Stomach smooth muscle (tissue), 2 donors: Measurements from ENCODE around the gene DPP3.

Experiments used
- H3K27ac ChIP-seq: one replicate; pipeline ENCODE4 v1.7.0; 2013; ENCODE audit warnings: mild to moderate bottlenecking, low read length, inconsistent platforms
- H3K27me3 ChIP-seq, 2 donors: one replicate each; pipeline ENCODE4 v1.7.0; 2013; ENCODE audit warnings: low read length in 2 of 2; ENCODE audit not compliant: insufficient read depth in 2 of 2, control insufficient read depth in 1 of 2
- H3K36me3 ChIP-seq, 2 donors: one replicate each; pipeline ENCODE4 v1.7.0; 2013; ENCODE audit warnings: low read length in 2 of 2; ENCODE audit not compliant: control insufficient read depth in 2 of 2, insufficient read depth in 2 of 2
- H3K4me1 ChIP-seq: one replicate; pipeline ENCODE4 v1.7.0; 2013; ENCODE audit warnings: low read length; ENCODE audit not compliant: control insufficient read depth, insufficient read depth
- H3K4me3 ChIP-seq, 2 donors: one replicate each; pipeline ENCODE4 v1.7.0; 2013; ENCODE audit warnings: low read length in 2 of 2
- H3K9ac ChIP-seq, 2 donors: one replicate each; pipeline ENCODE4 v1.7.0; 2013; ENCODE audit warnings: low read length in 2 of 2, mild to moderate bottlenecking in 1 of 2
- H3K9me3 ChIP-seq, 2 donors: one replicate each; pipeline ENCODE4 v1.7.0; 2013; ENCODE audit warnings: low read length in 2 of 2; ENCODE audit not compliant: control insufficient read depth in 2 of 2
- donor health status: healthy.
- donor health status: Pancreatic carcinoma.

The DPP3 gene

DNA sequence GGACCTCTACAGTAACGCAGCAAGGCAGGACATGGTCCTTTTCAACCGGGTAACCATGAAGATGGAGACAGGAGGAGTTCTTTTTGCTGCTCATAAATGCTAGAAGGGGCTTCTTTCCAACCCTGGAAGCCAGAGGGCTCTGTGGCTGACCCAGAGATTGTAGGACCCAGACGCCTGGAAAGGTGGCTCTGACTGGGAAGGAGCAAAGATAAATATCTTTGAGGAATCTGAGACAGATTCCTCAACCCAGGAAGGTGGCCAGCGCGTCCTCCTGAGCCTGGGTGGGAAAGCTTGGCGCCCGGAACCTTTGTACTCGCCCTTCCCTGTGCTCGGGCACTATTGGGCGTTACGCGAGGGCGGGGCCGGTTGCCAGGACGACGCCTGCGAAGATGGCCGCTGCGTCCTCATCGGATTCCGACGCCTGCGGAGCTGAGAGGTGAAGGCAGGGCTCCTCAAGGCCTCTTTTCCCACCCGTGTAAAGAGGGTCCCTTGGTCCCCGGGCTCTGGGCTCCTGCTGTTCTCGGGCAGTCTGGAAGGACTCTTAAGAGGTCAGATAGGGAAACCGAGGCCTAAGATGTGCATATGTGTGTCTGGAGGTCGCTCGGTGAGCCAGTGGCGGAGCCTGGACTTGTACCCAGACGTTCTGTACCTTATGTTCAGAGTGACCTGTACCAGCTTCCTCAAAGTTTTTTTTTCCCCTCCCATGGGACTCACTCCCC is 30.2 kb downstream of the DPP3 start, which contains the start of gene BBS1:
TSS of gene BBS1 (plus strand) at position 365 of the 719 bp plus-strand sequence. CDS start at position 390, 25 bp downstream.
- Histone ChIP-seq H3K9ac (peak within 1 kb of the TSS; percentile 85 to 90), H3K27me3 (no peaks in the 10 kb centered on the region), H3K9me3 (no peaks in the 10 kb centered on the region), H3K36me3 (peaks cover 7 to 17% of the 10 kb centered on the region in 2 donors), H3K27ac (peak within 1 kb of the TSS; percentile 60), H3K4me3 (peak within 1 kb of the TSS; percentile 94 to 100), H3K4me1 (peaks cover 15% of the 10 kb centered on the region)

DNA sequence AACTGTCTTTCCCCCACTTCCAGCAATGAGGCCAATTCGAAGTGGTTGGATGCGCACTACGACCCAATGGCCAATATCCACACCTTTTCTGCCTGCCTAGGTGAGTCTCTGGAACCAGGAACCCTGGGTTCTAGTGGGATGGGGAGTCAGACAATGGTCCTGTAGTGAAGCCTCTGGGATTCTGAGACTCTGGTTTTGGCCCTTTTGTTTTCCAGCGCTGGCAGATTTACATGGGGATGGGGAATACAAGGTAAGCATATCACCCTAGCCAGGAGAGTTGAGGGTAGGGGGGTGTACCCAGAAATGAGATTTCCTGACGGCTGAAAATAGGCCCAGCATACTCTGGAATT is 30.7 kb downstream of the DPP3 start:
- peaks cover 8 to 20% of the 10 kb centered on the region in 2 donors for H3K36me3 ChIP-seq
- no peaks in the 10 kb centered on the region for H3K27me3 ChIP-seq
- H3K9me3 ChIP-seq = no peaks in the 10 kb centered on the region
- peak overlapping the region; percentile 85 to 90 for H3K9ac ChIP-seq
- H3K4me1 ChIP-seq = peaks cover 15% of the 10 kb centered on the region
- H3K4me3 ChIP-seq = peak overlapping the region; percentile 94 to 100
- peak overlapping the region; percentile 60 for H3K27ac ChIP-seq

DNA sequence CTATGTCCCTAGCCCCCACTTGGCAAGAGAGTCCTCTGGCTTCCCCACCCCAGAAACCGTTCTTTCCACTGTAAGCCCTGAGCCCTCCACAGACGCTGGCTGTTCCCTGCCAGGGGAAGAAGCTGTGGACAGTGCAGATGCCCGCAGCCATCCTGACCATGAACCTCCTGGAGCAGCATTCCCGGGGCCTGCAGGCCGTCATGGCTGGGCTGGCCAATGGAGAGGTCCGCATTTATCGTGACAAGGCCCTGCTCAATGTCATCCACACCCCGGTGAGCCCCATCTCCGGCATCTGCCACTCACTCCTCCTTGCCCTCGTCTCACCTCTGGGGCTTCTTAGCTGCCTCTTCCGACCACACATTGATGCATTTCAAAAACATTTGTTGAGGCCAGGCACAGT is 43.4 kb downstream of the DPP3 start:
- H3K27ac ChIP-seq = no peak overlapping the region
- peaks cover 19 to 33% of the 10 kb centered on the region in 2 donors for H3K36me3 ChIP-seq

DNA sequence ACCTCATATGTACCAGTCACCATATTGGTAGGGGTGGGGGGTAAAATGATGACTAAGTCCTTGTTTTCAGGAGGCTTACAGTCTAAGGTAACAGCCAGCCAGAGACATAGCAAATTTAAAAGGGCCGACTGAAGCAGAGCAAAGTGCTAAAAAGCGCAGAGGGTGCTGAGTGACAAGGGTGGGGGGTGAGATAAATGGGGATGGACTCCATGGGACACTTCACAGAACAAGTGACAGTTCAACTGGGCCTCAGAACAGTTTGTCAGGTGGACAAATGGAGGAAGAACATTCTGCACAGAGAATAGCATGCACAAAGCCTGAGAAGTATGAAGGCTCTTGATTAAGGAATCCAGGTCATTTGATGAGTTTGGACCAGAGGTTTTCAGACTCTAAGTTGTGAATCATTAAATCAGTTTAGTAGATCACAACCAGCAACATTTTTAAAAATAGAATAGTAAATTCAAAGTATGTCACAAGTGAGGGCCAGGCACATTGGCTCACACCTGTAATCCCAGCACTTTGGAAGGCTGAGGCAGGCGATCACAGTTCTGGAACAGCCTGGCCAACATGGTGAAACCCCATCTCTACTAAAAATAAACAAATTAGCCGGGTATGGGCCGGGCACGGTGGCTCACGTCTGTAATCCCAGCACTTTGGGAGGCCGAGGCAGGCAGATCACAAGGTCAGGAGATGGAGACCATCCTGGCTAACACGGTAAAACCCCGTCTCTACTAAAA is 44.2 kb downstream of the DPP3 start:
- no peaks in the 10 kb centered on the region for H3K27me3 ChIP-seq
- H3K27ac ChIP-seq = no peak overlapping the region
- H3K9ac ChIP-seq = no peak overlapping the region
- no peak overlapping the region for H3K4me3 ChIP-seq
- H3K9me3 ChIP-seq = no peaks in the 10 kb centered on the region
- H3K4me1 ChIP-seq = no peaks in the 10 kb centered on the region
- peaks cover 14 to 34% of the 10 kb centered on the region in 2 donors for H3K36me3 ChIP-seq

More for the DNA sequence above, 43.4 kb downstream of the DPP3 start:
- Histone ChIP-seq H3K4me1 (no peaks in the 10 kb centered on the region), H3K4me3 (no peak overlapping the region), H3K9ac (no peak overlapping the region), H3K9me3 (no peaks in the 10 kb centered on the region), H3K27me3 (no peaks in the 10 kb centered on the region)

DNA sequence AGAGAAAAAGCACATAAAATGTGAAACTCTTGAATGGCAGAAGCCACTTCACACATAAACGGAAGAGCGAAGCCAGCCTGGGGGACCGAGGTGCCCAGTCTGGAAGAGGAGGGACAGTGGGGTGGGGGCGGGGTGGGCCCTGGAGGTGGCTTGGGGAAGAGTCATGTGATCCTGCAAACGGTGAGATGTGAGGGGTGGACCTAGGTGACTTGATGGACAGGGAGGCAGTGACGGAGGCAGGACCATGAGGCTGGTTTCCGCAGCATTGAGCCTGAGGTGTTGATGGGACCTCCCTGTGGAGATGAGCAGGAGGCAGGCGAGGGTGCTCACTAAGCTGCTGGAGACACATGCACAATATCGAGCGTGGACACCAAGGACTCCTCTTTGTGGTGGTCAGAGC is 48.8 kb downstream of the DPP3 start:
- Histone ChIP-seq H3K9ac (no peak overlapping the region), H3K27me3 (no peaks in the 10 kb centered on the region), H3K36me3 (peaks cover 12 to 31% of the 10 kb centered on the region in 2 donors), H3K27ac (no peak overlapping the region), H3K9me3 (no peaks in the 10 kb centered on the region), H3K4me3 (no peak overlapping the region), H3K4me1 (no peaks in the 10 kb centered on the region)

DNA sequence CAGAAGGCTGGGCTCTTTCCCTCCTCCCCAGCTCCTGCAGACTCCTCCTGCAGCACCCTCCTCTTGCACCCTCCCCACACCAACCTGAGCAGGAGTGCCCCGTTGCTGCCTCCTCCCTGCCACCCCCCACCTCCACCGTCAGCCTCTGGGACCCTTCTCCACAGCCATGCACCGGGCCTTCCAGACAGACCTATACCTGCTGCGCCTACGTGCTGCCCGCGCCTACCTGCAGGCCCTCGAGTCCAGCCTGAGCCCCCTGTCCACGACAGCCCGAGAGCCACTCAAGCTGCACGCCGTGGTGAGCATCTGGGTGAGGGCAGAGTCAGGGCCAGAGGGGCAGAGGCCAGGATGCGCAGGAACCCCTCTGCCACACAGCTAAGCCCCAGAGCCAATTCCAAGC is 49.4 kb downstream of the DPP3 start:
- no peaks in the 10 kb centered on the region for H3K9me3 ChIP-seq
- no peak overlapping the region for H3K27ac ChIP-seq
- no peaks in the 10 kb centered on the region for H3K27me3 ChIP-seq
- no peak overlapping the region for H3K4me3 ChIP-seq
- no peak overlapping the region for H3K9ac ChIP-seq
- peaks cover 12 to 29% of the 10 kb centered on the region in 2 donors for H3K36me3 ChIP-seq
- H3K4me1 ChIP-seq = no peaks in the 10 kb centered on the region

DNA sequence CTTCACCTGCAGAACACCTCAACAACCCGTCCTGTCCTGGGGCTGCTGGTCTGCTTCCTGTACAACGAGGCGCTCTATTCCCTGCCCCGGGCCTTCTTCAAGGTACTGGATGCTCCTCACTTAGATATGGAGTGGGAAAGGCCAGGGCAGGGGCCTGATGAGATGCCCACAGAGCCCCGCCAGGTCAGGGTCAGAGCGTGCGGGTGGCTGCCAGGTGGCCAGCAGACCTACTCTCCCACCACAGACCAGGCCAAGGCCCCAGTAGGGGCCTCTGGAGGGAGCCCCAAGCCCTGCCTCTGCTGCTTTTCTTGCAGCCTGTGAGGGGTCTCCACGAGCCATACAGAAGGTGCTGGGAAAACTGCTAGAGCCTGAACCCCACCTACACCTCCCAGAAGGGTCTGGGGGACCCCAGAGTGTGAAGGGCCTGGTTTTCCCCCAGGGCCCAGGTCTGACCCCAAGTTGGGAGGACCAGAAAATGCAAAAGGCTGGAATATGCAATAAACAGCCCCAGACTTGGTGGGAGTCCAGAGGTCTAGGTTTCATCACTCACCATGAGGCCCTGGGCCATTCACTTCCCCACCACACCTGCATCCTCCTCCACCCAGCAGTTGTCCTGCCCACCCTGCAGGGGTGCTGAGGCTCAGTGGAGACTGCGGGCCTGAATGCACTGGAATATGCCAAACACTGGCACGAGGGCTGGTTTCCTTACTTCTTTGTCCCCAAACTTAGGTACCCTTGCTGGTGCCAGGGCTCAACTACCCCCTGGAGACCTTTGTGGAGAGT is 50.9 kb downstream of the DPP3 start:
- Histone ChIP-seq H3K4me1 (no peaks in the 10 kb centered on the region), H3K4me3 (no peak overlapping the region), H3K36me3 (peaks cover 15 to 32% of the 10 kb centered on the region in 2 donors), H3K27me3 (no peaks in the 10 kb centered on the region), H3K9me3 (no peaks in the 10 kb centered on the region), H3K27ac (no peak overlapping the region), H3K9ac (no peak overlapping the region)

DNA sequence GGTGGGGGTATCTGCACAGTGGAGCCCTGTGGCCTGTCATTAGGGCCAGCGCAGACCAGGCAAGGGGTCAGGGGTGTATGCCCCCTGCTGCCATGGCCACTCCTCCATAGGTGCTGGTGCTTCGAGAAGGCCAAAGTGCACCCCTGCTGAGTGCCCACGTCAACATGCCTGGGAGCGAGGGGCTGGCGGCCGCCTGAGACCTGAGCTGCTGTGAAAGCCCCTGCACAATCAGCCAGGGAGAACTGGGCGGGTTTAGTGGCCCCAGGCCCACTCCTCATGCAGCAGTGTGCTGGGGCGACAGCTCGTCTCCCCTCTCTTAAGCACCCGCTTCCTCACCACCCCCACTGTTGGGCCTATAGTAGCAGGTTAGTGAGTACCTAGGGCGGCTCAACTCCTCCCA is 51.6 kb downstream of the DPP3 start:
- H3K4me3 ChIP-seq = no peak overlapping the region
- H3K9ac ChIP-seq = no peak overlapping the region
- H3K36me3 ChIP-seq = peaks cover 15 to 28% of the 10 kb centered on the region in 2 donors
- H3K27ac ChIP-seq = no peak overlapping the region
- H3K9me3 ChIP-seq = no peaks in the 10 kb centered on the region
- no peaks in the 10 kb centered on the region for H3K4me1 ChIP-seq
- H3K27me3 ChIP-seq = no peaks in the 10 kb centered on the region

DNA sequence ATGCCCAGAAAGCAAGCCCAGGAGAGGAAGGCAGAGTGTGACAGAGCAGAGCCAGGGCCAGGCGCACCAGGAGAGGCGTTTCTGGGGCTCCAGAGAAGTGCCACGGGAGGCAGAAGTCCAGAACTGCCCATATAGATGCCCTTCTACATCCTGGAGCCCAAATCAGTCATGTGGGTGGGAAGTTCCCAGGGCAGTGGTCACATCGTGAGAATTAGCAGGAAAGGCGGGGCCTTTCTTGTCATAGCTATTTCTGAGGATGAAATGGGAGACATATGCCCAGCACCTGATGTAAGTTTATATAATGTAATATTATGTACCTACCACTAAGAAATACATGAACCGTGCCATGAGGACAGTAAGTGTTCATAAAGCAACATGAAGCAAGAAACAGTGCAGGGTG is 52.5 kb downstream of the DPP3 start:
- H3K9me3 ChIP-seq = no peaks in the 10 kb centered on the region
- no peak overlapping the region for H3K4me3 ChIP-seq
- H3K27me3 ChIP-seq = no peaks in the 10 kb centered on the region
- no peak overlapping the region for H3K9ac ChIP-seq
- H3K36me3 ChIP-seq = peaks cover 15 to 27% of the 10 kb centered on the region in 2 donors
- no peak overlapping the region for H3K27ac ChIP-seq
- H3K4me1 ChIP-seq = no peaks in the 10 kb centered on the region

DNA sequence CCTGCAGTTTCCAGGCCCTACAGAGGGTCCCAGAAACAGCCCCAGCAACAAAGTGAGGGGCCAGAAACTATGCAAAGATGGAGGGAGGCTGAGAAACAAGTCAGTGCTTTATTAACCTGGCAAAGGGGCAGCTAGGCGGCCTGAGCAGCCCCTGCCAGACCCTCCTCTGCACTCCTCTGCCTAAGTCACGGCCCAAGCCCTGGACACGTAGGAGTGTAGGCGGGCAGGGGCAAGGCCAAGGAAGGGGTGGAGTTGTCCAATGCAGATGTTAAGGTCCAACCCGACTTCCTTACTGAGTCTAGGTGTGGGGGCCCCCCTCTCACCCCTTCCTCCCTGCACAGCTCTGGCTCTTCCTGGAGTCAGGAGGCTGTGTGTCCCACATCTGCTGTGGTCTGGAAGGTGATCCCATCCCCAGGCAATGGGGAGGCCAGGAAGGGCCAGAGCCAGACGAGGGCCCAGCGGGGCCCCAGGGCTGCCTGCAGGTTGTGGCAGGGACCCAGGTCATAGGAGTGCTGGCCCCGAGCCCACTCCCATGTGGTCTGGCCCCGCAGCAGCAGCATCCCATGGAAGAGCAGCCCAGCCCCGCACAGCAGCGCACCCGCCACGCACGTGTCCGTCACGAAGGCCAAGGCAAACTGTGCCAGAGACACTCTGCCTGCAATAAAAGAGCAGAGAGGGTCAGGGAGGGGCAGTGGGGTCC is 59.1 kb downstream of the DPP3 start:
- H3K9me3 ChIP-seq = no peaks in the 10 kb centered on the region
- H3K27me3 ChIP-seq = no peaks in the 10 kb centered on the region
- H3K4me1 ChIP-seq = peaks cover 13% of the 10 kb centered on the region
- peaks cover 16 to 17% of the 10 kb centered on the region in 2 donors for H3K36me3 ChIP-seq
- no peak overlapping the region for H3K27ac ChIP-seq
- H3K4me3 ChIP-seq = no peak overlapping the region
- H3K9ac ChIP-seq = no peak overlapping the region
